GM18873 (cell line): ENCODE data around the gene CNTN6.

Experiments
- ATAC-seq: cut with Tn5 transposase; IDR thresholded peaks from one replicate; pipeline ENCODE4 v1.9.1; 2021; ENCODE audit warnings: mild to moderate bottlenecking, moderate library complexity, moderate number of reproducible peaks; ENCODE audit not compliant: unreplicated experiment, low FRiP score

Gene CNTN6

DNA sequence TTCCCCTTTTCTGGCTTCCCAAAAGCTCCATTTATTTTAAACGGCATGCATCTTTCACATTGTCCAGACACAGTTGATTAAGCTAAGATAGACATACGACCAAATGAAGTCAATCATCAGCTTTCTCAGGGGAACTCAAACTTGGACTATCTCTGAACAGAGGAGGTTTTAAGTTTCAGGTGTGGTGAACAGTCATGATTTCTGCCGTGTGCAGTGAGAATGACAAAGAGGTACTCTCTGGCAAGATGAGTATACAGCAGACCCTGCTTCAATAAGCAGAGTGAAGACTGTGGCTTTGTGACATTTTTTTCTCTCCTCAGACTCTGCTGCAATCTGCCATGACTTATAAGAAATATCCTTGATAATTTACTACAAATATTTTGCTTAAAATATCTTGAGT is 307.7 kb downstream of the CNTN6 start:
- ATAC-seq = no peak

DNA sequence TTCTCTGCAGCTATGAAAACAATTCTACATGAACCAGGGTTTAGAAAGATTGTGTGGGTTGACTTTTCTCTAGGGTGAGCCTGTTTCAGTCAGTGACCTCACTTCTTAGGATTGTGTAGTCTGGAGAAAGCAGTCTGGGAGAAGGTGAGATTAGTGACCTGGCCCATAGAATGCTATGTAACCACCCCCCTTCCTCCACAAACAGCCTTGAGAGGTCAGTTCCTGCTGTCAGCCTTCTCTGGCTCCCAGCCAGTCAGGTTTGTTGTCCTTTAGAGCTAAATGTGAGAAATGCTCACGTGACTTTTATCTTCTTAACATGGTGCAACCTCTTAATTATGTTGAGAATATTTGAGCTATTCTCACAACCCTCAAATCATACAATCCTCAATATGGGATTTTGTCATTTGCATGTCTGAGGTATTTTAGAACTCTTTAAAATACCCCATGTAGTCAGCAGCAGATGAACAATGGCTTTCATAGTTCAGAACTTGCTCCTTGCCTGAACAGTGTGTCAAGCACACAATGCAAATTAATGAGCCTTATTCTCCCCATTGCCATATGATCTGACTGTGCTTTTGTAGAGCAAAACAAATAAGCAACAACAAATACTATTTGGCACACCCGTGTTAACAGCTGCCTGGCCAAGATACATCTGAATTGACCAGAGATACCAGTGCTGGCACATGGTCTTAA is 311.6 kb downstream of the CNTN6 start:
- ATAC-seq = no peak

DNA sequence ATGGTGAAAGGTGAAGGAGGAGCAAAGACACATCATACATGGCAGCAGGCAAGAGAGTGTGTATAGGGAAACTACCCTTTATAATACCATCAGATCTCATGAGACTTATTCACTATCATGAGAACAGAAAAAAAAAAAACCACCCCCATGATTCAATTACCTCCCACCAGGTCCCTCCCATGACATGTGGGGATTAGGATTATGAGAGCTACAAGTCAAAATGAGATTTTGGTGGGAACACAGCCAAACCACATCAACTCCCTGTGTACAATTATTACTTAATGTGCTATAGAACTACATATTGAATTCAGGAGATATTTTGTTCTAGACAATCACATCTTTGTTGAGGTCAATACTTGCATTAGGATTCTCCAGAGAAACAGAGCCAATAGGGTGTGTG is 313.4 kb downstream of the CNTN6 start:
- no peak for ATAC-seq

DNA sequence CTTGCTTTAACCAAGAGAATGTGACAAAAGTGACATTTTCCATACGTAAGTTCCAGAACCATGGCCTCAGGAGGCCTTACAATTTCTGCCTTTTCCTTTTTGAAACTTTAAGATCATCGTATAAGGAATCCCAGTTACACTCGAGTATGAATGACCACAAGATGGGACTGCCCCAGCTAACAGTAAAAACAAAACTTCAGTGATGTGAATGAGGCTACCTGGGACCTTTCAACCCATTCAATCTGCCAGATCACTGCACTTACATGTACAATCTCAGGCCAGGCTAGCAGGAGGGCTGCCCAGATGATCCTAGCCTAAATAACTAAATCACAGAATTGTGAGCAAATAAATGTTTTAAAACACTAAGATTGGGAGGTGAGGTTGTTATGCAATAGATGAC is 328.8 kb downstream of the CNTN6 start:
- ATAC-seq = no peak

DNA sequence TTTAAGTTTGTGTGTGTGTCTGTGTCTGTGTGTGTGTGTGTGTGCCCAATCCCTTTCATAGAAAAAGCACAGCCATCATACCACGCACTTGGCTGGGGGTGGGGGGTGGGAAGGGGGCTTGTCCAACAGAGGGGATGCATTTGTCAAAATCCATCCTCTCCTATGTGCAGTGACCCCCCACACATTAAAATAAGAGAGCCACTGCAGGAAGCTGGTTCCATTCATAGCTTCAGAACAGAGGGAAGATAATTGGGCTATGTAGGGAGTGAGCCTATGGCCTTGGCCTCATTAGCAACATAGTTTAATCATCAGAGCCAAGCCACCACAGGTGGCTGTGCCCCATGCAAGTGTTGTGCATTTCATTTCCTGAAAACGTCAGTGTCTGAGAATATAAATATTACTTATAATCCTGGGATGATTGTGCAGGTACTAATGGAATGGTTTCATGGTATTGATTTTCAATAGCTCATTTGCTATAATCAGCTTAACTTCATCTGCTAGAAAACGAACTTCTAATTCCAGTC is 330.8 kb downstream of the CNTN6 start:
- ATAC-seq = no peak

DNA sequence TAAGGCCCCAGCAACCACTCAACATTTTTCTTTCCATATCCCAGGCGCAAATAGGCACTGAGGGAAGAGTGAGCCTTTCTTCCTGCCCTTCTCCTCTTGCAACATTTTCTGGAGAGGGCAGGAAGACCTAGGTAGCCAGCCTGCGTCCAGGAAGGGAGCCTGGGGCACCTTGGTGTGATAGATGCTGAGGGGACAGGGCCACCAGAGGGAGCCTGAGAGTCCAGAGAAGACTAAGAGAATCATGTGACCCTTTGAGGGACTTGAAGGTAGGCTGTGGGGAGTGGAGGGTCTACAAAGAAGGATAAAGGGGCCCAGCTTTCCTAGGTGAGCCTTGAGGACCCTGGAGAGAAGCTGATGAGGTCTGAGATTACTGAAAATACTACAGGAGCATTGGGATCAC is 346.6 kb downstream of the CNTN6 start:
- ATAC-seq = no peak

DNA sequence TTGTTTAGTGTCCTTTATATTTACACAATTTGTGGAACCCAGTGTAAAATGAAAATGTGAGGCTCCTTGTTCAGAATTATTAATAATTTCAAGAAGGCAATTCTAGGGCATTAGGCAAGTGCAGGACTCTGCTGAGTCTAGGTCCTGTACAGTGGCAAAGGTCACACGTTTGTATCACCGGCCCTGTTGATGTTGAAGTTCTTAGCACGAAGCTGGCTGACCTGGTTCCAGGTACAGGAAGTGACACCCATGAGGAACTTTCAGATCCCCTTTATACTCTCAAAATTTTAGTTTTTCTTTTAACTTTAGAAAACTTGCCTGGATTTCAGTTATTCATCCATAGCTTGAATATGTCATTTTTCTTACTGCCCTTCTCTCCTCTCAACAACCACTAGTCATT is 349.4 kb downstream of the CNTN6 start:
- no peak for ATAC-seq

DNA sequence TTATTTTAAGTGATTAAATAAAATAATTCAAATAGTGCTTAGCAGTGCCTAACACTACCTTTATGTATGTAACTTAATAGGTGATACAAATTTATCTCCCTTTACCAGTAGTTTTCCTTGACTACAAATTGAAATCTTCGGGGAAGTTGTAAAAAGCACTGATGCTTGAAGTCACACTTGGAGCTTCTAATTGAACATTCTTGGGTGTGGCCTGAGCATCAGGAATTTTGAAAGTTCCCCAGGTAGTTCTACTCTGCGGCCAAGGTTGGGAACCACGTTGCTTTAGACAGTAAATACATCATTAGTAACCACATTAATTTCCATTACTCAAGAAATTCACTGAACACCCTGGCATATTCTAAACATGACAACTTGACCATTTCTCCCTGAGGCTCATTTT is 351.4 kb downstream of the CNTN6 start:
- no peak for ATAC-seq

DNA sequence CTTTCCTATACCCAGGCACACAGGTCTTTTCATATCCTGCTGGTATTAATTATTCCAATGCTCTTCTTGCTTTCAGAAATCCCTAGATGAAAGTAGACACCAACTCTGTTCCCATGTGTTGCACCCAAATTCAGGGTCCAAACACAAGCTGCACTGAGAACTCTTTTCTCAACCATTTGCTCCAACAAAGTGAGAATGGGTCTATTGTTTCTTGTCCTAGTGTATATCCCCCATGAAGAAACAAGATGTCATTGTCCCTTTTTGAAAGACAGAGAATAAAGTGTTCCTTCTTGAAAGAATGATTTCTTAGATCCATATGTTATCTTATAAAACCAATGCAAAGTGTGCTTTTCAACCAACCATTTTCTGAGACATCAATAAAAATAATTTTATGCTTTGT is 353.7 kb downstream of the CNTN6 start:
- no peak for ATAC-seq

DNA sequence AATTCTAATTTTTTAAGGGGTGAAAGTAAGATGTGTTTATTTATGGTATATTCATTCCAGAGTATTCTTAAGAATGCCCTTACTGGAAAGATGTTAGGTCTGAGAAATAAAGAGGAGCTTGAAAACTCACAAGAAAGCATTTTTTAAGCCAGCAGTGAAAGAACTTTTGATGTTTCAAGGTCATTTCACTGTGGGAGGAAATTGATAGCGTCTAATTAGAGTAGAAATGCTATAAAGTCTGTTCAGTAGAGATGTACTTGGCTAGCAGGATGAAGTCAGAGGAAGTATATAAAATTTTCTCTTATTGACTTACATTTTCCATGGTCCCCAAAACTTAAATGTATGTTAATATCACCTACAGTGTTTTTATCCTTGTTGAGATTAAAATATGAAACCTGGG is 354.6 kb downstream of the CNTN6 start:
- no peak for ATAC-seq

DNA sequence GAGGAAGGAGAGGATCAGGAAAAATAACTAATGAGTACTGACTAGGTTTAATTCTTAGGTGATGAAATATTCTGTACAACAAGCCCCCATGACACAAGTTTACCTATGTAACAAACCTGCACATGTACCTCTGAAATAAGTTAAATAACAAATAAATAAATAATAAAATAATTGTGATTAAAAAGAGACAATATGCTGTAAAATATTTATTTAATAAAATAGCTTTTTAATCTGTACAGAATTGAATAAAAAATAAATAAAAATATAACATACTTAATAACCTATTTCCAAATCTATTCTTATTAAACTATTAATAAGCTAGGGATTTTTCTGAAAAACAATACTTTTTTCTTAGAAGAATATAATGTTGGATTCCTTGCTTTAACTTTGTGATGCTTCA is 355.6 kb downstream of the CNTN6 start:
- ATAC-seq = no peak
